AG04449 (cell line): ENCODE results near the gene USP19.

Experiments used
- CTCF ChIA-PET: fragments of 350-600 bp; formaldehyde crosslinking; extraction: SDS; loops from one replicate; lab custom pipeline; 2021; ENCODE audit warnings: antibody characterized with exemption; lab: Yijun Ruan, JAX
- POLR2A ChIA-PET: fragments of 400-600, 350-600 bp; formaldehyde crosslinking; extraction: SDS; loops from one replicate; lab custom pipeline; 2020; ENCODE audit warnings: antibody characterized with exemption, inconsistent platforms; lab: Yijun Ruan, JAX
- DNase-seq: peaks from one replicate; pipeline ENCODE4 v3.0.0-alpha.2; 2010; ENCODE audit warnings: low read depth, low spot score
- H3K4me3 ChIP-seq: 2 replicates; pipeline ENCODE4 v1.5.1; 2011; ENCODE audit warnings: low read depth, mild to moderate bottlenecking, control low read depth, low read length
- TF ChIP-seq, protein P1 (sequence below): IDR thresholded peaks from one replicate; pipeline ENCODE4 v1.5.1; 2011; ENCODE audit warnings: mild to moderate bottlenecking, moderate library complexity, low read length, control low read depth, inconsistent platforms; ENCODE audit not compliant: insufficient read depth; ENCODE audit errors: missing control alignments

USP19 gene

DNA sequence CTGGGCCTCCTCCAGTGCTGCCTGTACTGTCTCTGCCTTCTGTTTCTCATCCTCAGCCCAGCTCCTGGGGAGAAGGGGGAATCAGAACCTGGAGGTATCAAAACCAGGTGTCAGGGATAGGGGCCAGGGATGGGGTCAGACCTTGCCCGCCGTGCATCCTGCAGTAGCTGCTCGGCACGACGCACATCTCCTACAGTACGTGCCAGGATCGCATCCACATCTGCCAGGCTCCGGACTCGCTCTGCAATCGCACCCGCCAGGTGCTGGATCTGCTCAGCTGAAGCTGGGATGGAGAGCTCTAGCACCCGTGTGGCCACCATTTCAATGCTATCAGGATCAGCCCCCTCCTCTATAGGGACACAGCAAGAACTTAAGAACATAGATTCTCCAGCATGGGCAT lies 1.4 kb upstream of the USP19 start:
- no peak for DNase-seq
- TF ChIP-seq, protein P1, sequence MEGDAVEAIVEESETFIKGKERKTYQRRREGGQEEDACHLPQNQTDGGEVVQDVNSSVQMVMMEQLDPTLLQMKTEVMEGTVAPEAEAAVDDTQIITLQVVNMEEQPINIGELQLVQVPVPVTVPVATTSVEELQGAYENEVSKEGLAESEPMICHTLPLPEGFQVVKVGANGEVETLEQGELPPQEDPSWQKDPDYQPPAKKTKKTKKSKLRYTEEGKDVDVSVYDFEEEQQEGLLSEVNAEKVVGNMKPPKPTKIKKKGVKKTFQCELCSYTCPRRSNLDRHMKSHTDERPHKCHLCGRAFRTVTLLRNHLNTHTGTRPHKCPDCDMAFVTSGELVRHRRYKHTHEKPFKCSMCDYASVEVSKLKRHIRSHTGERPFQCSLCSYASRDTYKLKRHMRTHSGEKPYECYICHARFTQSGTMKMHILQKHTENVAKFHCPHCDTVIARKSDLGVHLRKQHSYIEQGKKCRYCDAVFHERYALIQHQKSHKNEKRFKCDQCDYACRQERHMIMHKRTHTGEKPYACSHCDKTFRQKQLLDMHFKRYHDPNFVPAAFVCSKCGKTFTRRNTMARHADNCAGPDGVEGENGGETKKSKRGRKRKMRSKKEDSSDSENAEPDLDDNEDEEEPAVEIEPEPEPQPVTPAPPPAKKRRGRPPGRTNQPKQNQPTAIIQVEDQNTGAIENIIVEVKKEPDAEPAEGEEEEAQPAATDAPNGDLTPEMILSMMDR, result no peak
- H3K4me3 ChIP-seq, result no peak overlapping the region
- ChIA-PET POLR2A (interaction anchor here (1.5 to 2.6 kb wide), 3 partner anchors 8 to 28 kb away, joined by 4 to 25 read pairs (median 6); partner anchors contain the start of genes LAMB2 and QRICH1), CTCF (interaction anchor here (0.7 to 1.7 kb wide), 3 partner anchors 11 to 327 kb away, joined by 3 to 7 read pairs (median 4); partner anchors contain the start of gene LAMB2)

GRCh38 chr3:49121132-49121736 lies 611 bp upstream of the USP19 start:
- TF ChIP-seq, protein P1, result no peak
- CTCF ChIA-PET, result interaction anchor here (0.7 to 1.7 kb wide), 4 partner anchors 10 to 328 kb away, joined by 3 to 7 read pairs (median 4); partner anchors contain the start of gene LAMB2
- peak overlapping the region; percentile 96 for H3K4me3 ChIP-seq
- POLR2A ChIA-PET, result interaction anchor here (0.7 to 2.6 kb wide), 8 partner anchors 9 to 161 kb away, joined by 3 to 25 read pairs (median 4); partner anchors contain the start of genes LAMB2, NDUFAF3 and QRICH1
- no peak for DNase-seq

DNA sequence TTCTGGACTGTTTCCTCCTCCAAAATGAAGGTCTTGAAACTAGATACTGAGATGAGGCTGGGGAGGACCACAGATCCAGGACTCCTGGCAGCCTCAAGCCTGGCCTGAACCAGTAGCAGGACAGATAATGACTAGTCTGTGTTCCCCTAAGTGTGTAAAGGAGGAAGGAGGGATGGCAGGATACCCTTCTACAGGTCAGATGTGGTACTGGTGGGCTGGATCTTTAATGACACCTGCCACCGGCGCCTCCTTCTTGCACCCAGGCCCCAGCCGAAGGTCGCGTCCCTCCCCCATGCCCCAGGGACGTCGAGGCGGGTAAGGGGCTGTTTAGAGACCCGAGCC lies 556 bp downstream of the USP19 start:
- peak overlapping the region; percentile 96 for H3K4me3 ChIP-seq
- DNase-seq, result no peak
- CTCF ChIA-PET, result interaction anchor here (1.0 kb wide), 1 partner anchor 329 kb away, joined by 3 read pairs; no protein-coding TSS in a partner anchor
- POLR2A ChIA-PET, result interaction anchor here (1.0 to 2.6 kb wide), 3 partner anchors 13 to 98 kb away, joined by 4 to 25 read pairs (median 13); partner anchors contain the start of genes LAMB2, NDUFAF3 and QRICH1
- TF ChIP-seq, protein P1, result no peak

- POLR2A ChIA-PET, result no interaction called here
- H3K4me3 ChIP-seq, result peak overlapping the region; percentile 96
- CTCF ChIA-PET, result interaction anchor here (1.0 to 1.3 kb wide), 2 partner anchors 14 to 330 kb away, joined by 3 read pairs; no protein-coding TSS in a partner anchor
- no peak for DNase-seq
- TF ChIP-seq, protein P1, result no peak
Observed at GRCh38 chr3:49119439-49119838, 1.2 kb downstream of the USP19 start.

GRCh38 chr3:49119036-49119435 lies 1.6 kb downstream of the USP19 start:
- DNase-seq, result no peak
- TF ChIP-seq, protein P1, result no peak
- H3K4me3 ChIP-seq, result no peak overlapping the region; the same call in 1 of the 2 replicates
- POLR2A ChIA-PET, result no interaction called here
- CTCF ChIA-PET, result interaction anchor here (1.3 kb wide), 1 partner anchor 13 kb away, joined by 3 read pairs; no protein-coding TSS in a partner anchor

DNA sequence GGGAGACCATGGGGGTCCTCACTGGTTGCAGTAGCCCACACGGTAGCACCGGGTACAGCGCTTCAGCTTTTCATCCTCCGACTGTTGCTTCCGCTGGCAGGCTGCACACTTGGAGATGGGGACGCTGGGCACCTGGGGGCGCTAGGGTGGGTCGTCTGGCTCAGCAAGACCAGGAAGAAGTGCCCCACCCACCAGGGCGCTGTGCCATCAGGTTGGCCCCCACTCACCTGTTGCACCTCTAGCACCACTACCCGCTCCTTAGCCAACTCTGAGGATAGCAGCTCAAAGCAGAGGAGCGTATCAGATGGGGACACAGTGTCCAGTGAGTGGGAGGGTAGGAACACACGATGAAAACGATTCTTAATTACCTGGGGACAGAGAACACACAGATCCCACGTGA lies 8.4 kb downstream of the USP19 start:
- TF ChIP-seq, protein P1, result no peak
- POLR2A ChIA-PET, result no interaction called here
- no peak overlapping the region for H3K4me3 ChIP-seq
- DNase-seq, result no peak
- CTCF ChIA-PET, result interaction anchor here (0.8 to 4.8 kb wide), 2 partner anchors 18 to 58 kb away, joined by 3 to 15 read pairs; partner anchors contain the start of gene QRICH1
